Stimulated activated naive CD8-positive, alpha-beta T cell treated with anti-CD3 and anti-CD28 coated beads, Interleukin-15, Interleukin-2, amounts not matched to agents 100 U/mL and 50 U/mL, for 24 hours (primary cell): ENCODE results near the gene MTG1.
"Not testable (repeated sequence)": the region's sequence is repeated elsewhere in the genome, so short reads cannot be mapped to it uniquely, and the experiment has no call there.

ENCODE experiments used
- ATAC-seq: fragments of 150-1000 bp; cut with Tn5 transposase; one replicate; pipeline ENCODE4 v1.10.0; 2021
- DNase-seq: peaks from one replicate; pipeline ENCODE4 v3.0.0; 2021

Gene MTG1

DNA sequence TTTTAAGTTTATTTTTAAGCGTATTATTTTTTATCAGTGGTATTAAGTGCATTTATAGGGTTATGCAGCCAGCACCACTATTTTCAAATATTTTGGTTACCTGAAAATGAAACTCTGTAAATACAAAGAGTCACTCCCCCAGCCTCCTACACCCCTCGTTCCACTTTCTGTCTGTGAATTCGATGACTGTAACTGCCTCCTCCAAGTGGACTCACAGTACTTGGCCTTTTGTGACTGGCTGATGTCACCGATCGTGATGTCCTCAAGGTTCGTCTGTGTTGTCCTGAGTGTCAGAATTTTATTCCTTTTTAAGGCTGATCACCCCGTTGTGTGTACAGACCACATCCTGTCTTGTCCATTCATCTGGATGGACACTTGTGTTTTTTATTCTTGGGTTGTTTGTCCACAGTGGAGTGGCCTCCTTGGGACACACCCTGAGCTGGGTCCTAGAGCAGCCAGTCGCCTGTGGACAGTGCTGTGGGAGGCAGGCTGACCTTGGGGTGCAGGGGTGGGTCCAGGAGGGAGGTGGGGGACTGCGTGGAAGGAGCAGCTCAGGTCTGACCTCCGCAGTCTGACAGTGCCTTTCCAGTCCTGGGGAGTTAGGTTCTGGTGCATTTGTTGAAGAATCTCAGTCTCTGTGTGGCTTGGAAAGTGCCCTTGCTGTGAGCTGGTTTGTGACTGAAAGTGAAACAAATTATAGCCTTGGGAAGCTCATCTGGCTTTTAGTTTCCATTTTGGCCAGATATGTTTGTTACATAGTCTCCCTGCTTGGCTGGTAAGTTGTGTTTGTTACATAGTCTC lies 6.9 kb downstream of the MTG1 start:
- DNase-seq (no peak), ATAC-seq (peak; percentile 38)

- ATAC-seq, result no peak
Measured at GRCh38 chr10:133401500-133401899, 7.5 kb downstream of the MTG1 start.

GRCh38 chr10:133401981-133402725 lies 8.2 kb downstream of the MTG1 start:
- peak; percentile 6 for ATAC-seq

More at GRCh38 chr10:133401500-133401899, 7.5 kb downstream of the MTG1 start:
- DNase-seq, result no peak

DNA sequence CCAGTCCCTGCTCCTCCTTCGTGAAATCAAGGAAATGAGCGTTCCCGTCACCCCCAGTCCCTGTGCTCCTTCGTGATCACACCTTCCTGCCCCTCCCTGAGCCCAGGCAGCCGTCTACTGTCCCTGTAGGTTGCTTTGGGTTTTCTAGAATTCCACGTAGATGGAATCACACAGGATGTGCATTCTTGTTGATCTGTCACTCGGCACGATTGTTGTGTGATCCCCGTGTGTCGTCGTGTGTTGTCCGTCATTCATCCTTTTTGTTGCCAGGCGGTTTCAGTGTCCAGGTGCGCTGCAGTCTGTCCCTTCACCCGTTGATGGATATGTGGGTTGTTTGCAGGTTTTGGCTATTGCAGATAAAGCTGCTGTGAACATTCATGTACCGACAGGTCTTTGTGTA lies 9.4 kb downstream of the MTG1 start:
- no peak for ATAC-seq
- no peak for DNase-seq

More at GRCh38 chr10:133401981-133402725, 8.2 kb downstream of the MTG1 start:
- DNase-seq, result no peak

- ATAC-seq, result no peak
- DNase-seq, result no peak
Measured at GRCh38 chr10:133403784-133404183, 9.8 kb downstream of the MTG1 start.

- no peak for DNase-seq
- no peak for ATAC-seq
Measured at GRCh38 chr10:133405272-133405671, 11.3 kb downstream of the MTG1 start.

DNA sequence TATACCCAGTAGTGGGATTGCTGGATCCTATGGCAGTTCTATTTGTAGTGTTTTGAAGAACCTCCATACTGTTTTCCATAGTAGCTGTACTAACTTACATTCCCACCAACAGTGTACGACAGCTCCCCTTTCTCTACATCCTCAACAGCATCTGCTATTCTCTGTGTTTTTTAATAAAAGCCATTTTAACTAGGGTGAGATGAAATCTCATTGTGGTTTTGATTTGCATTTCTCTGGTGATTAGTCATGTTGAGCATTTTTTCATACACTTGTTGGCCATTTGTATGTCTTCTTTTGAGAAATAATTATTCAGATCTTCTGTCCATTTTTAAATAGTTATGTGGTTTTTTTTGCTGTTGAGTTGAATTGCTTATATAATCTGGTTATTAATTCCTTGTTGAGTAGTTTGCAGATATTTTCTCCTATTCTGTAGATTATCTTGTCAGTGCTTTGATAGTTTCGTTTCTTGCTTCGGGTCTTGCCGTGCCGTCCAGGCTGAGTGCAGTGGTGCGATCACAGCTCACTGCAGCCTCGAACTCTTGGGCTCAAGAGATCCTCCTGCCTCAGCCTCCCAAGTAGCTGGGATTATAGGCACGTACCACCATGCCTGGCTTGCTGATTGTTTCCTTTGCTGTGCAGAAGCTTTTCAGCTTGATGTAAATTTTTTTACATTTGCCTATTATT lies 12.0 kb downstream of the MTG1 start:
- DNase-seq (no peak), ATAC-seq (peak; percentile 44)

DNA sequence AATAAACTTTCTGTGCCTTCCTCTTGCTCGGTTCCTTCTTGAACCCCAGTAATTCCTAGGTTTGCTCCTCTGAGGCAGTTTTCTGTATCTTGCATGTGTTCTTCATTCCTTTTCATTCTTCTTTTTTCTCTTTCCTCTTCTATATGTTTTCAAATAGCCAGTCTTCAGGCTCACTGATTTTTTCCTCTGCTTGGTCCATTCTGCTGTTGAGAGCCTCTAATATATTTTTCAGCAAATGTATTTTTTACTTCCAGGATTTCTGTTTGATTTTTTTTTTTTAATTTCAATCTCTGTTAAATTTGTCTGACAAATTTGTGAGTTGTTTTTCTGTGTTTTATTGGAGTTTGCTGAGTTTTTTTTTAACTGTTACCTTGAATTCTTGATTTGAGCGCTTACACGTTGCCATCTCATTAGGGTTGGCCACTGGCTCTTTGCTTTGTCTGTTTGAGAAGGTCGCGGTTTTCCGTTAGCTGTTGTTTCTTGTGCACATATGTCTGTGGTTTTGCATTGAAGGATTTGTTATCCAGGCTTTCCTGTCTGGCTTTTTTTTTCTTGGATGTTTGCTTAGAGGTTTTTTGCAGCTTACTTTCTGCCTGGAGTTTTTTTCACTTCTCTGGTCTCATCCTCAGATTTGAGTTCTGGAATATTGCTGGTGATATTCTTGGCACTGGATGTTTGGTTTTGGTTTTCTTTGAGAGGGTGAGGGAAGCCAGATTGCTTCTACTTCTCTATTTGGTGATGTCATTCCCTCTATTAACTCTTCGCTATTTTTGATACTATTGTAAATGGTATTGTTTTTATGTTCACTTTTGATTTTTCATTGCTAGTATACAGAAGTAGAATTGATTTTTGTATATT lies 17.8 kb downstream of the MTG1 start:
- no peak for DNase-seq
- ATAC-seq, result no peak

GRCh38 chr10:133412381-133412711 lies 18.4 kb downstream of the MTG1 start:
- DNase-seq, result no peak
- ATAC-seq, result no peak

- not testable (repeated sequence) for DNase-seq, ATAC-seq
Measured at GRCh38 chr10:133414401-133414800, 20.4 kb downstream of the MTG1 start.

DNA sequence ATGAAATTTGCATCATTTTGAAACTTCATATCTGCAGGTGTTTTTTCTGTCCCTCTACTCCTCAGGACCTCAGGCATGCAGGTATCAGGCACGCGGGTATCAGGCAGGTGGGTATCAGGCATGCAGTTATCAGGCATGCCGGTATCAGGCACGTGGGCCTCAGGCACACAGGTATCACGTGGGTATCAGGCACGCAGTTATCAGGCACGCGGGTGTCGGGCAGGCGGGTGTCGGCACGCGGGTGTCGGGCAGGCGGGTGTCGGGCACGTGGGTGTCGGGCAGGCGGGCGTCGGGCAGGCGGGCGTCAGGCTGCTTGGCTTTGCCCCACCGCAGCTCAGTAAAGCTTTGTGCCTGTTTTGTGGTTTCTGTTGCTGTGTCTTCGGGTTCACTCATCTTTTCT lies 21.8 kb downstream of the MTG1 start:
- no peak for ATAC-seq
- no peak for DNase-seq

DNA sequence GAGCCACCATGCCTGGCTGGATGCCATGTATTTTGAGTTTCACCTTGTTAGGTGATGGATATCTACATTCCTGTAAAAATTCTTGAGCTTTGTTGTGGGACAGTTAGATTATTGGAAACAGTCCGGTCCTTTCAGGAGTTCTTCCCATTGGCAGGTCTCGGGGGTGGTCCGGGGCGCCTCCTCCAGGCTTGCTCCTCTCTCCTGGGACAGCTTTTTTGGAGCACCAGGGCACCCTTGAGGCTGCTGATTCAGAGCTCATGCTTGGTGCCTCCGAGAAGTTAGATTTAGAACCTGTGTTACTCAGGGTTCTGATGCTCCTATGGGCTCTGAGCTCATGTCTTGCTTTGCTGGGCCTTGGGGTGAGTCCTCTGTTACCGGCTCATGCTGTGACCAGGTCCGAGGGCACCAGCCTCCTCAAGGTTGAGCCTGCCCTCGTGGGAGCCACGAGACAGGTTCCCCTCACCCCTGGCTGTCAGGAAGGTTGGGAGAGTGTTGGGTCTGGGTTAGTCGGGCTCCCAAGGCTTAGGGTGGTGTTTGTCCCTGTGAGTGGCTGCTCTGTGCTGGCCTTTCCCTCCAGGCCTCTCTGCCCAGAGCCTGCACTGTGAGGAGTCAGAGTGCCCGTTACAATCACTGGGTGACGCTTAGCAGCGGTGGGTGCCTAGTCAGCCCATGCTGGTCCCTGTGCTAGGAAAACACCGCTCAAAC lies 24.5 kb downstream of the MTG1 start:
- ATAC-seq (peak; percentile 15), DNase-seq (no peak)

- ATAC-seq (no peak), DNase-seq (no peak)
Measured at GRCh38 chr10:133419211-133419950, 25.4 kb downstream of the MTG1 start.

DNA sequence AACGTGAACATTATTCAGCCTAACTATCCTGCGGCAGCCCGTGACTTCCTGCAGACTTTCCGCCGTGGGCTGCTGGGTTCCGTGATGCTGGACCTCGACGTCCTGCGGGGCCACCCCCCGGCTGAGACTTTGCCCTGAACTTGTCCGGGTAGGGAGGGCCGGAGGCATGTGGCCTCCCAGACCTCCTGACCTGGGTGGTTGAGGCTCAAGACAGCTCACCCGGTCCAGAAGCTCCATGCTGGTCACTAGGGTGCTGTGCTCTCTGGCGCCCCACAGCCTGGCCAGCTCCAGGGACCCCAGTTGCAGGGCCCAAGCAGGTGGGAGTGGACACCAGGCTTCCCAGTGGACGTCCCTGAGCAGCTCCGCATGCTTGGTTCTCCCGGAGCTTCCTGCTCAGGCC lies 26.1 kb downstream of the MTG1 start:
- ATAC-seq, result no peak
- DNase-seq, result no peak

DNA sequence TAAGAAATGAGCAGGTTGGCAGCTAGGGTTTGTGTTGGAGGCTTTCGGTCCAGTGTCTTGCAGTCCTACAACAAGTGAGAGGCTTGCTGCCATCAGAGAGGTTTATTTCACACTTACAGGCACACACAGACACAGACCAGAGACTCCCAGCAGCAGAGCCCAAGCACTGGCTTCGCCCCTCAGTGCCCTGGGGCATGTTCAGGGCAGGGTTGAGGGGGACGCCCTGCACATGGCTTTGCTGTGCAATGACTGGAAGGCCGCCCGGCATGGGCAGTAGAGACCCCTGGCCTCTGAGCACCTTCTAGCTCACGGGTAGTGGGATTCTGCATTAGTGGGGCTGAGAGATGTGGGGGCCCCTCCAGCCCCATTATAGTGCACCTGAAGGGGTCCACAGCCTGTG lies 26.6 kb downstream of the MTG1 start:
- DNase-seq (no peak), ATAC-seq (no peak)

DNA sequence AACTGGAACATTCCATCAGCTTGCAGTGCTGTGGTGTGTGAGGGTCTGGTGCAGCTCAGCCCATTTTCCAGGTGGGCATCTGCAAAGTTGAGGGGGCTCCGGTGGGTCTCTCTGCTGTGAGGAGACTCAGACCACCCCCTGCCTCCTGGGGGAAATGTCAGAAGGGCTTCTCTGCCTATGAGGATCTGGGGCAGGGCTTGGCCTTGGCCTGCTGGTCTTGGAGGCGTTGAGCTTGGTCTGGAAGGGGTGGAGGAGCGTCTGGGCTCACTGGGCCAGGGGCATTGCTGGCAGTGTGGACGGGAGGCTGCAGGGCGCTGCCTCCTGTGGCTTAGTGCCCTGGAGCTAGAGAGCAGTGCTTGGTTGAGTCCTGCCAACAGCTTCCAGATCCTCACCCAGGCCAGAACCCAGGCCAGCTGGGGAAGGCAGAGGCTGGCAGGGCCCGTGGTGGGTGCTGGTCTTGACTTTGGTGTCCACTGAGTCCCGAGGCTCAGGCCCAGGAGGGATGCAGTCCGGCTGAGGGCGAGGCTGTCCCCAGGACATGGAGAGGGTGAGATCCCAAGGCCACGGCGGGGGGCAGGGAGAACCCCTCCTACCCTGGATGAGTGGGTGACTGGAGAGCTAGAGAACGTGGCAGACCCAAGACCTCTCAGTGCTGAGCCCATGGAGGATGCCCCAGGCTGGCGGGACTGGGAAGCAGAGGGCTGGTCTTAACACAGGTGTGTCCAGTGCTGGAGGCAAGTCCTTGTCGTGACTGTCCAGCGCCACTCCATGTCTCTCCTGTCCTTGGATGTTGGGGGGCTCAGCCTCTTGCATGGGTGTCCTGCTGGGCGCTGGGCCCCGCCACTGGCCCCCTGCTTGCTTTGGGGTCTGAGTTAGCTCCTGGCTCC lies 27.6 kb downstream of the MTG1 start:
- ATAC-seq, result no peak
- DNase-seq, result no peak

DNA sequence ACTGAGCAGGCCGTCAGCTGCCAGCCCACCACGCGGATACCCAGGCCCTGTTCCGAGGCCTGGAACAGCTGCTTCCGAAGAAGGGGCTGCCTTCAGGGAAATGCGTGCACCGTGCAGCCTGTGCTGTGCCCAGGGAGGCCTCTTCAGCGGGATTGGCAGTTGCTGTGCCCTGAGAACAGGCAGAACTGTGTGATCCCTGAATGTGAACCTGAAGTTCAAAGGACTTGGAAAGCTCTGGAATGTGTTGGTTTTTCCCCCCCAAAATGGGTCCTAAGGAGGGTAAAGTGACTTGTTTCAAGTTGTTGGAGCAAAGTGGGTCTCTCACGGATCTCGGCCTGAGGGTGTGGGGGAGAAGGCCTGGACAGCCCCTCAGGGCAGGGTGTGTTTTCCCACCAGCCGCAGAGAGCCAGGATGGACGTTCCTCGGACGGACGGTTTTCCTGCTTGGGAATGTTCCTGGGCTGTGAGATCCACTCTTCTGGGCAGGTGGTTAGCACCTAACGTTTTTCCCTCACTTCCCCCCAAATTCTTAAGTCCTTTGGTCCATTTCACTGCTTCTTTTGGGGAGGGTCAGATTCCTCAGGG lies 28.4 kb downstream of the MTG1 start:
- ATAC-seq, result no peak
- no peak for DNase-seq

GRCh38 chr10:133422807-133423771 lies 29.1 kb downstream of the MTG1 start:
- no peak for DNase-seq
- ATAC-seq, result peak; percentile 11
